ENCODE data around the gene MALL. TPM values are rescaled to one million over a fixed set of nuclear protein-coding genes. Genes with fewer than 3 reads are reported as not detected.
A peak's percentile ranks its signal among the peaks of the same experiment; 100 is the strongest.
"Not testable (repeated sequence)": the region's sequence is repeated elsewhere in the genome, so short reads cannot be mapped to it uniquely, and the experiment has no call there.

The MALL gene
- polyA plus RNA-seq, 10 donors = 6.6 to 15.7 (median 9.9) TPM

GRCh38 chr2:110121592-110121991 lies 6.0 kb upstream of the MALL start:
- DNase-seq = no peak

GRCh38 chr2:110121052-110121334 lies 5.4 kb upstream of the MALL start:
- no peak for DNase-seq

GRCh38 chr2:110120171-110121051 lies 4.8 kb upstream of the MALL start:
- DNase-seq = no peak

GRCh38 chr2:110116033-110116710 lies 550 bp upstream of the MALL start:
- no peak for DNase-seq

GRCh38 chr2:110114831-110115255 lies 779 bp downstream of the MALL start:
- DNase-seq = no peak

- no peak for DNase-seq
These were observed 1.5 kb downstream of the MALL start for GRCh38 chr2:110113961-110114591.

GRCh38 chr2:110108291-110108690 lies 7.3 kb downstream of the MALL start:
- not testable (repeated sequence) for DNase-seq

- DNase-seq = no peak
These were observed 8.2 kb downstream of the MALL start for GRCh38 chr2:110107092-110108079.

- DNase-seq = no peak
These were observed 9.0 kb downstream of the MALL start for GRCh38 chr2:110106642-110107041.

- peak in 1 of 3 donors; percentile 41 for DNase-seq
These were observed 9.8 kb downstream of the MALL start for GRCh38 chr2:110105608-110106467.

- no peak for DNase-seq
These were observed 10.4 kb downstream of the MALL start for GRCh38 chr2:110105183-110105582.

GRCh38 chr2:110104025-110104771 lies 11.4 kb downstream of the MALL start:
- no peak for DNase-seq

GRCh38 chr2:110103061-110103961 lies 12.3 kb downstream of the MALL start:
- DNase-seq = no peak

- DNase-seq = no peak
These were observed 13.5 kb downstream of the MALL start for GRCh38 chr2:110101901-110102803.

GRCh38 chr2:110101280-110101844 lies 14.3 kb downstream of the MALL start:
- peak; percentile 89 to 99 (median 95) for DNase-seq

- not testable (repeated sequence) for DNase-seq
These were observed 14.7 kb downstream of the MALL start for GRCh38 chr2:110100880-110101279.

GRCh38 chr2:110100480-110100879 lies 15.1 kb downstream of the MALL start:
- no peak for DNase-seq

Measured in muscle of back (tissue), 11 donors.